GM12878 (cell line): ENCODE results near the gene LRP10. TPM values are rescaled to one million over a fixed set of nuclear protein-coding genes. Genes with fewer than 3 reads are reported as not detected.

Experiments used
- ATAC-seq: fragments of 200-7000 bp; cut with Tn5 transposase; 3 replicates; pipeline ENCODE4 v1.9.1; 2020; ENCODE audit warnings: mild to moderate bottlenecking, moderate library complexity
- BruUV-seq: library from RNA; stranded (reverse); fragments of 400-500 nt; replicated peaks from 2 replicates; lab custom pipeline; 2021; lab: Mats Ljungman, UMichigan
- CTCF ChIA-PET: fragments of 300-600 bp; sonication (Branson Sonifier 250); formaldehyde crosslinking; extraction: SDS; loops from one replicate; lab custom pipeline; 2021; ENCODE audit warnings: inconsistent platforms; lab: Yijun Ruan, JAX
- POLR2A ChIA-PET: fragments of 350-600 bp; formaldehyde crosslinking; extraction: SDS; loops from one replicate; lab custom pipeline; 2021; ENCODE audit warnings: inconsistent platforms; lab: Charles Lee
- RAD21 ChIA-PET: fragments of 300-600 bp; sonication (Branson Sonifier 250); formaldehyde crosslinking; loops from one replicate; lab custom pipeline; 2023; ENCODE audit warnings: antibody characterized with exemption; ENCODE audit not compliant: unreplicated experiment; lab: Charles Lee
- SMC1A ChIA-PET: fragments of 300-600 bp; sonication (Branson Sonifier 250); formaldehyde crosslinking; loops from one replicate; lab custom pipeline; 2023; ENCODE audit not compliant: unreplicated experiment, uncharacterized antibody; lab: Charles Lee
- DNase-seq: peaks from one replicate; pipeline ENCODE4 v3.0.0-alpha.2; 2011; ENCODE audit warnings: low read depth, low spot score
- FAIRE-seq: peaks from 3 replicates; lab custom pipeline; 2011; peaks lifted over from hg19 to GRCh38; lab: Jason Lieb, UNC
- H2AFZ ChIP-seq: 2 replicates; pipeline ENCODE4 v1.6.0; 2011; ENCODE audit warnings: low read depth, low read length, control low read depth; ENCODE audit not compliant: control insufficient read depth
- H3K27ac ChIP-seq: 2 replicates; pipeline ENCODE4 v1.5.1; 2011; ENCODE audit warnings: control low read depth; ENCODE audit not compliant: control insufficient read depth, insufficient read depth
- H3K27me3 ChIP-seq, 2 experiments: replicated peaks in 1 of 2; 2 replicates each; pipeline versions ENCODE4 v1.6.0 to v1.6.1; 2011; ENCODE audit warnings: low read length in 1 of 2; ENCODE audit not compliant: control insufficient read depth in 2 of 2, insufficient read depth in 2 of 2
- H3K36me3 ChIP-seq, 2 experiments: 2 replicates each; pipeline ENCODE4 v1.5.1; 2011; ENCODE audit warnings: low read length in 1 of 2; ENCODE audit not compliant: control insufficient read depth in 2 of 2, insufficient read depth in 2 of 2
- H3K4me1 ChIP-seq: 2 replicates; pipeline ENCODE4 v1.6.1; 2011; ENCODE audit warnings: mild to moderate bottlenecking, low read length, moderate library complexity, mixed read lengths; ENCODE audit not compliant: control insufficient read depth, insufficient read depth
- H3K4me2 ChIP-seq: 2 replicates; pipeline ENCODE4 v1.6.0; 2011; ENCODE audit warnings: control low read depth; ENCODE audit not compliant: control insufficient read depth, insufficient read depth
- H3K4me3 ChIP-seq: fragments of 200-600 bp; sonication (generic); 2 replicates; pipeline ENCODE4 v1.5.1; 2016
- H3K79me2 ChIP-seq: 2 replicates; pipeline ENCODE4 v1.6.0; 2011; ENCODE audit warnings: low read length; ENCODE audit not compliant: control insufficient read depth, insufficient read depth
- H3K9ac ChIP-seq: 2 replicates; pipeline ENCODE4 v1.8.0; 2011; ENCODE audit warnings: low read length, control low read depth, mixed read lengths; ENCODE audit not compliant: control insufficient read depth, insufficient read depth
- H3K9me3 ChIP-seq: replicated peaks from 3 replicates; pipeline ENCODE4 v1.5.1; 2011; ENCODE audit warnings: mild to moderate bottlenecking, low read length; ENCODE audit not compliant: control insufficient read depth, insufficient read depth
- H4K20me1 ChIP-seq: 2 replicates; pipeline ENCODE4 v1.6.0; 2011; ENCODE audit not compliant: control insufficient read depth, insufficient read depth
- CBX5 ChIP-seq: sonication (generic); IDR thresholded peaks from 2 replicates; pipeline ENCODE4 v1.6.1; 2016; ENCODE audit warnings: low read depth, moderate library complexity, mild to moderate bottlenecking, inconsistent platforms
- CHD1 ChIP-seq: IDR thresholded peaks from 2 replicates; pipeline ENCODE4 v1.6.1; 2012; ENCODE audit warnings: low read depth, low read length, improper control_type of control experiment
- NR2C1 ChIP-seq: fragments of 450-650 bp; IDR thresholded peaks from 2 replicates; pipeline ENCODE4 v1.6.1; 2017; ENCODE audit warnings: antibody characterized with exemption, mild to moderate bottlenecking, moderate library complexity
- NR2F1 ChIP-seq: fragments of 450-650 bp; conservative IDR thresholded peaks from 2 replicates; pipeline ENCODE4 v1.6.1; 2017; ENCODE audit warnings: mild to moderate bottlenecking
- POLR2A ChIP-seq: IDR thresholded peaks from 2 replicates; pipeline ENCODE4 v1.6.1; 2011; ENCODE audit warnings: low read depth, mild to moderate bottlenecking, low read length
- POLR2AphosphoS2 ChIP-seq: IDR thresholded peaks from 2 replicates; pipeline ENCODE4 v1.6.1; 2011; ENCODE audit warnings: low read depth, mild to moderate bottlenecking, low read length, improper control_type of control experiment, moderate library complexity
- ZNF384 ChIP-seq: IDR thresholded peaks from 2 replicates; pipeline ENCODE4 v1.6.1; 2012; ENCODE audit warnings: low read depth, mild to moderate bottlenecking, low read length, improper control_type of control experiment, borderline replicate concordance
- WGBS: methylation state at CpG from one replicate; pipeline ENCODE4 v1.1.6; 2016; ENCODE audit warnings: low lambda C conversion rate; ENCODE audit not compliant: insufficient replicate concordance, insufficient coverage; ENCODE audit errors: missing lambda C conversion rate; 5-methylcytosine and 5-hydroxymethylcytosine counted together
- in situ Hi-C: fragments of 300-500 bp; cut with MboI; formaldehyde crosslinking; loops from 9 replicates; pipeline ENCODE4 v1.14.3; 2018; ENCODE audit warnings: mixed read lengths
- intact Hi-C: fragments of 100-400 bp; cut with micrococcal nuclease; formaldehyde crosslinking; loops from one replicate; pipeline ENCODE4 v1.14.2; 2022; ENCODE audit not compliant: unreplicated experiment
- polyA plus RNA-seq, 11 experiments: library from polyadenylated mRNA; depleted of rRNA in 4 of 11; unstranded in 6 of 11; stranded (reverse) in 5 of 11; fragments of >200 nt; fragmentation: Nextera tagmentation in 4 of 11; fragmentation: Illumina TruSeq in 1 of 11; extraction: Ambion mirVana in 4 of 11; extraction: Trizol in 1 of 11; gene quantifications; 1 replicate in 1 of 11; 2 replicates in 10 of 11; pipeline versions ENCODE4 v1.2.1 to v1.2.3, GENCODE V29; 2011 to 2016; ENCODE audit warnings: inconsistent platforms in 2 of 11, missing spikeins in 2 of 11, low read depth in 1 of 11
- total RNA-seq, 4 experiments: library from RNA; depleted of rRNA in 3 of 4; stranded (reverse); fragments of >200 nt in 3 of 4; fragmentation: Illumina TruSeq in 1 of 4; extraction: Trizol in 1 of 4; gene quantifications; 2 replicates each; pipeline versions ENCODE4 v1.2.1 to v1.2.3, GENCODE V29; 2013 to 2021
- TF ChIP-seq, protein P1 (sequence below): fragments of 450-650 bp; formaldehyde crosslinking; IDR thresholded peaks from 2 replicates; pipeline ENCODE4 v1.4.0; 2022; ENCODE audit warnings: mild to moderate bottlenecking, moderate library complexity
- TF ChIP-seq, protein P2 (sequence below): IDR thresholded peaks from 2 replicates; pipeline ENCODE4 v1.6.1; 2012; ENCODE audit warnings: low read depth, low read length, improper control_type of control experiment
- TF ChIP-seq, protein P3 (sequence below): fragments of 450-650 bp; IDR thresholded peaks from 2 replicates; pipeline ENCODE4 v1.6.1; 2017; ENCODE audit warnings: mild to moderate bottlenecking, moderate library complexity

The LRP10 gene
- total and polyA plus RNA-seq, 10 of the 15 experiments (the other 5 are each of a cell fraction or from before 2014, with no cell fraction given), result 3.0 to 56.9 (median 20.9) TPM

DNA sequence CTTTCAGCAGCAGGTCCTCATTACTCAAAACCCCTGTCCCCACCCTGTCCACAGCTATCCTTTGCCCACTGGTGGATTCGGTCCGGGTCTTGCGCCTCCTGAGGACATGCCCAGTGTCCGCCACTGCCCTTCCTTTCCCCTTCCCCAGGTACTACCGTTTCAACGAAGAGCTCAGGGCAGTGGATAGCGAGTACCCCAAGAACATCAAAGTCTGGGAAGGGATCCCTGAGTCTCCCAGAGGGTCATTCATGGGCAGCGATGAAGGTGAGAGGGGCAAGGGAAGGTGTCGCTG, 26.5 kb upstream of the LRP10 start (continued):
- TF ChIP-seq, protein P1, sequence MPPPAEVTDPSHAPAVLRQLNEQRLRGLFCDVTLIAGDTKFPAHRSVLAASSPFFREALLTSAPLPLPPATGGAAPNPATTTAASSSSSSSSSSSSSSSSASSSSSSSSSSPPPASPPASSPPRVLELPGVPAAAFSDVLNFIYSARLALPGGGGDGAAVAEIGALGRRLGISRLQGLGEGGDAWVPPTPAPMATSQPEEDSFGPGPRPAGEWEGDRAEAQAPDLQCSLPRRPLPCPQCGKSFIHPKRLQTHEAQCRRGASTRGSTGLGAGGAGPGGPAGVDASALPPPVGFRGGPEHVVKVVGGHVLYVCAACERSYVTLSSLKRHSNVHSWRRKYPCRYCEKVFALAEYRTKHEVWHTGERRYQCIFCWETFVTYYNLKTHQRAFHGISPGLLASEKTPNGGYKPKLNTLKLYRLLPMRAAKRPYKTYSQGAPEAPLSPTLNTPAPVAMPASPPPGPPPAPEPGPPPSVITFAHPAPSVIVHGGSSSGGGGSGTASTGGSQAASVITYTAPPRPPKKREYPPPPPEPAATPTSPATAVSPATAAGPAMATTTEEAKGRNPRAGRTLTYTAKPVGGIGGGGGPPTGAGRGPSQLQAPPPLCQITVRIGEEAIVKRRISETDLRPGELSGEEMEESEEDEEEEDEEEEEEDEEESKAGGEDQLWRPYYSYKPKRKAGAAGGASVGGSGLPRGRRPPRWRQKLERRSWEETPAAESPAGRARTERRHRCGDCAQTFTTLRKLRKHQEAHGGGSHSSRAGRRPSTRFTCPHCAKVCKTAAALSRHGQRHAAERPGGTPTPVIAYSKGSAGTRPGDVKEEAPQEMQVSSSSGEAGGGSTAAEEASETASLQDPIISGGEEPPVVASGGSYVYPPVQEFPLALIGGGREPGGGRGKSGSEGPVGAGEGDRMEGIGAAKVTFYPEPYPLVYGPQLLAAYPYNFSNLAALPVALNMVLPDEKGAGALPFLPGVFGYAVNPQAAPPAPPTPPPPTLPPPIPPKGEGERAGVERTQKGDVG (CRISPR knock-in tag), result no peak
- TF ChIP-seq POLR2AphosphoS2, result no peak
- TF ChIP-seq, protein P2, sequence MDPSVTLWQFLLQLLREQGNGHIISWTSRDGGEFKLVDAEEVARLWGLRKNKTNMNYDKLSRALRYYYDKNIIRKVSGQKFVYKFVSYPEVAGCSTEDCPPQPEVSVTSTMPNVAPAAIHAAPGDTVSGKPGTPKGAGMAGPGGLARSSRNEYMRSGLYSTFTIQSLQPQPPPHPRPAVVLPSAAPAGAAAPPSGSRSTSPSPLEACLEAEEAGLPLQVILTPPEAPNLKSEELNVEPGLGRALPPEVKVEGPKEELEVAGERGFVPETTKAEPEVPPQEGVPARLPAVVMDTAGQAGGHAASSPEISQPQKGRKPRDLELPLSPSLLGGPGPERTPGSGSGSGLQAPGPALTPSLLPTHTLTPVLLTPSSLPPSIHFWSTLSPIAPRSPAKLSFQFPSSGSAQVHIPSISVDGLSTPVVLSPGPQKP, result no peak
- TF ChIP-seq ZNF384, result no peak
- TF ChIP-seq CBX5, result no peak
- no peak for TF ChIP-seq CHD1

DNA sequence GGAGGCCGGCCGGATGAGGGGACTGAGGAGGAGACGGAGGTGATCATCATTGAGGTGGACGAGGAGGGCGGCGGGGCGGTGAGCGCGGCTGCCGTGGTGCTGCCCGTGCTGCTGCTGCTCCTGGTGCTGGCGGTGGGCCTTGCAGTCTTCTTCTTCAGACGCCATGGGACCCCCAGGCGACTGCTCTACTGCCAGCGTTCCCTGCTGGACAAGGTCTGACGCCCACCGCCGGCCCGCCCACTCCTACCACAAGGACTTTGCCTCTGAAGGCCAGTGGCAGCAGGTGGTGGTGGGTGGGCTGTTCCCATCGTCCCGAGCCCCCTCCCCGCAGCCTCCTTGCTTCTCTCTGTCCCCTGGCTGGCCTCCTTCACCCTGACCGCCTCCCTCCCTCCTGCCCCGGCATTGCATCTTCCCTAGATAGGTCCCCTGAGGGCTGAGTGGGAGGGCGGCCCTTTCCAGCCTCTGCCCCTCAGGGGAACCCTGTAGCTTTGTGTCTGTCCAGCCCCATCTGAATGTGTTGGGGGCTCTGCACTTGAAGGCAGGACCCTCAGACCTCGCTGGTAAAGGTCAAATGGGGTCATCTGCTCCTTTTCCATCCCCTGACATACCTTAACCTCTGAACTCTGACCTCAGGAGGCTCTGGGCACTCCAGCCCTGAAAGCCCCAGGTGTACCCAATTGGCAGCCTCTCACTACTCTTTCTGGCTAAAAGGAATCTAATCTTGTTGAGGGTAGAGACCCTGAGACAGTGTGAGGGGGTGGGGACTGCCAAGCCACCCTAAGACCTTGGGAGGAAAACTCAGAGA, 25.5 kb upstream of the LRP10 start:
- TF ChIP-seq, protein P3, sequence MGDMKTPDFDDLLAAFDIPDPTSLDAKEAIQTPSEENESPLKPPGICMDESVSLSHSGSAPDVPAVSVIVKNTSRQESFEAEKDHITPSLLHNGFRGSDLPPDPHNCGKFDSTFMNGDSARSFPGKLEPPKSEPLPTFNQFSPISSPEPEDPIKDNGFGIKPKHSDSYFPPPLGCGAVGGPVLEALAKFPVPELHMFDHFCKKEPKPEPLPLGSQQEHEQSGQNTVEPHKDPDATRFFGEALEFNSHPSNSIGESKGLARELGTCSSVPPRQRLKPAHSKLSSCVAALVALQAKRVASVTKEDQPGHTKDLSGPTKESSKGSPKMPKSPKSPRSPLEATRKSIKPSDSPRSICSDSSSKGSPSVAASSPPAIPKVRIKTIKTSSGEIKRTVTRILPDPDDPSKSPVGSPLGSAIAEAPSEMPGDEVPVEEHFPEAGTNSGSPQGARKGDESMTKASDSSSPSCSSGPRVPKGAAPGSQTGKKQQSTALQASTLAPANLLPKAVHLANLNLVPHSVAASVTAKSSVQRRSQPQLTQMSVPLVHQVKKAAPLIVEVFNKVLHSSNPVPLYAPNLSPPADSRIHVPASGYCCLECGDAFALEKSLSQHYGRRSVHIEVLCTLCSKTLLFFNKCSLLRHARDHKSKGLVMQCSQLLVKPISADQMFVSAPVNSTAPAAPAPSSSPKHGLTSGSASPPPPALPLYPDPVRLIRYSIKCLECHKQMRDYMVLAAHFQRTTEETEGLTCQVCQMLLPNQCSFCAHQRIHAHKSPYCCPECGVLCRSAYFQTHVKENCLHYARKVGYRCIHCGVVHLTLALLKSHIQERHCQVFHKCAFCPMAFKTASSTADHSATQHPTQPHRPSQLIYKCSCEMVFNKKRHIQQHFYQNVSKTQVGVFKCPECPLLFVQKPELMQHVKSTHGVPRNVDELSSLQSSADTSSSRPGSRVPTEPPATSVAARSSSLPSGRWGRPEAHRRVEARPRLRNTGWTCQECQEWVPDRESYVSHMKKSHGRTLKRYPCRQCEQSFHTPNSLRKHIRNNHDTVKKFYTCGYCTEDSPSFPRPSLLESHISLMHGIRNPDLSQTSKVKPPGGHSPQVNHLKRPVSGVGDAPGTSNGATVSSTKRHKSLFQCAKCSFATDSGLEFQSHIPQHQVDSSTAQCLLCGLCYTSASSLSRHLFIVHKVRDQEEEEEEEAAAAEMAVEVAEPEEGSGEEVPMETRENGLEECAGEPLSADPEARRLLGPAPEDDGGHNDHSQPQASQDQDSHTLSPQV, result no peak
- TF ChIP-seq POLR2A (no peak), NR2C1 (peak; percentile 52; the same call in 1 of the 2 replicates), NR2F1 (0 out of 2 replicates have a peak, but pooled peaks have one; percentile 26)
- ATAC-seq (no peak), DNase-seq (no peak), FAIRE-seq (no peak)
- intact Hi-C loops, result no loop called here
- Histone ChIP-seq H3K4me2 (no peak overlapping the region), H3K4me1 (peaks cover 4% of the 10 kb centered on the region; the same call in 1 of the 2 replicates), H3K27me3 (no peaks in the 10 kb centered on the region), H4K20me1 (no peaks in the 10 kb centered on the region), H3K36me3 (no peaks in the 10 kb centered on the region), H3K4me3 (no peak overlapping the region), H3K9me3 (no peaks in the 10 kb centered on the region), H2AFZ (no peak overlapping the region), H3K79me2 (no peaks in the 10 kb centered on the region), H3K9ac (no peak overlapping the region), H3K27ac (no peak overlapping the region)
- in situ Hi-C loops, result loop anchor here (5.0 to 10.0 kb wide), 2 partner anchors 69 to 531 kb away; no protein-coding TSS in a partner anchor
- POLR2A ChIA-PET, result no interaction called here
- BruUV-seq, result no TSS peak
- SMC1A ChIA-PET, result no interaction called here
- CTCF ChIA-PET, result interaction anchor here (1.0 to 10.0 kb wide), 5 partner anchors 9 to 276 kb away, joined by 3 to 324 read pairs (median 8); partner anchors contain the start of gene SLC7A7
- RAD21 ChIA-PET, result no interaction called here
- 73% methylated on average over 25 of the region's 26 CpGs for WGBS
